Renal pelvis (tissue), 4 donors: ENCODE data around the gene GTSE1. TPM values are rescaled to one million over a fixed set of nuclear protein-coding genes. Genes with fewer than 3 reads are reported as not detected.
"Not testable (repeated sequence)": the region's sequence is repeated elsewhere in the genome, so short reads cannot be mapped to it uniquely, and the experiment has no call there.

Experiments used
- DNase-seq: peaks from one replicate; pipeline ENCODE4 v3.0.0-alpha.2; 2013
- polyA plus RNA-seq, 3 donors: library from polyadenylated mRNA; unstranded; fragments of 120-200 nt; gene quantifications; one replicate each; pipeline ENCODE4 v1.2.1, GENCODE V29; 2013; ENCODE audit not compliant: insufficient read length in 3 of 3

GTSE1 gene
- polyA plus RNA-seq, 3 donors = 18.4 to 22.9 (median 18.6) TPM

GRCh38 chr22:46290843-46291785 is 5.6 kb upstream of the GTSE1 start:
- DNase-seq = no peak

DNA sequence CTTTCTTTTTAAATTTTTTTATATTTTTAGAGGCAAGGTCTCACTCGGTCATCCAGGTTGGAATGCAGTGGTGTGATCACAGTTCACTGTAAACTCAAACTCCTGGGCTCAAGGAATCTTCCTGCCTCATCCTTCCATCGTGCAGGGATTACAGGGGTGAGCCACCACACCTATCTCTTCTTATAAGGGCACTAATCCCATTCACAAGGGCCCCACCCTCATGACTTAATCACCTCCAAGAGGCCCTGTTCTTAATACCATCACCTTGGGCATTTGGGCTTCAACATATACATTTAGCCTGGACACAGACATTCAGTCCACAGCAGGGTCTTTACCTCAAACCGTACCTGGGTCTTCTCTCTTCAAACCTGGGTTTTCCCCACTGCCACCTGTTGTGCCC is 4.5 kb upstream of the GTSE1 start:
- DNase-seq = no peak

DNA sequence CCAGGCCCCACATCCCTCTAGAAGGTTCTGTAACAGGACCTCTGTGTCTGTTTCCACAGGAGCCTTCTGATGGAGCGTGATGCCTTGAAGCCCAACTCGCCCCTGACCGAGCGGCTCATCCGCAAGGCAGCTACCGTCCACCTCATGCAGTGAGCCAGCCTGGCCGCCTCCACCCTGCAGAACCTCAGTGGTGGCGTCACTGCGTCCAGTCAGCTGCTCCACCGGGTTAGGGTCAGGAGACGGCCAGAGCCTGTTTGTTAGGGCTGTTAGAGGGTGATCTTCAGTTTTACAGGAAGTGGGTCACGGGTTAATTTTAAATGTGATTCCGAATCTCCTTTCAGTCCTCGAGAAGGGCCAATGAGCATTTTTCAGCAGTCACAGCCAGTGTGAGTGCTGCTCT is 3.9 kb upstream of the GTSE1 start:
- DNase-seq = no peak

GRCh38 chr22:46293577-46294260 is 3.0 kb upstream of the GTSE1 start:
- no peak for DNase-seq

DNA sequence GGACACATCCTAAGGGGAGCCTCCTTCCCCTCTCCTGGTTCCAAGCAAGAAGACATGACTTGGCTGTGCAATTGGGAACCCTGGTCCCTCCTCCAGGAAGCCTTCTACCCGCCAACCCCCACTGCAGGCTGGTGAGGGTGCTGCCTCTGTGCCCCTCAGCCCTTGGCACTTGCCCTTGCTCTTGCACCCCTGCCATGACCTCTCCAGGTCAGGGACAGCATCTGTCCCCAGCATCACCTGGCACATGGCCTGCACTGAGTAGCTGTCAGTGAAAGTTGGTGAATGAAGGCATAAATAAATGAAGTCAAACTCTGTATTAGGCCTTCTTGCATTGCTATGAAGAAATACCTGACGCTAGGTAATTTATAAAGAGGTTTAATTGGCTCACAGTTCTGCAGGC is 1.9 kb upstream of the GTSE1 start:
- no peak for DNase-seq

DNA sequence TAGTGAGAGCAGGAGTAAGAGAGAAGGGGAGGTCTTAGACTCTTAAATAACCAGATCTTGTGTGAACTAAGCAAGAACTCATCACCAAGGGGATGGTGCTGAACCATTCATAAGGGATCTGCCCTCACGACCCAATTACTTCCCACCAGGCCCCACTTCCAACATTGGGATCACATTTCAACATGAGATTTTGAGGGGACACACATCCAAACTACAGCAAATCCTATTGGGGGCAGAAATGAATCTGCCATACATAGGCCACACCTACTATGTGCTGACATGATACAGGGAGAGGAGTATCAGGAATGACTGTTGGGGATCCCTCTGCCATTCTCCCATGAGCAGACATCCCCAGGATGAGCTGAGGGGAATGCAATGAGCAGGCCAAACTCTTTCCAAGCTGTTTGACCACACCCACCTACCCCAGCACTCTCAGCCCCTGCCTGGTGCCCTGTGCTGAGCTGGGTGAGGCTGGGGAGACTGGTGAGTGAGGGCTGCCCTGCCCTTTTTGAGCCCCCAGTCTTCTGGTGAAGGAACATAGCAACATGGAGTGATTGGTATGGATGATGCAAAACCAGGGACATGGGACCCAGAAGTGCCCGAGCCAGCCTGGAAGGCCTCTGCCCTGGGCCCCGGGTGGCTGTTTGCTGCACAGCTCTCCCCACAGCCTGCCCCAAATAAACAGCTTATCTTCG is 1.2 kb upstream of the GTSE1 start:
- DNase-seq = no peak

- DNase-seq = no peak
Measured at GRCh38 chr22:46297151-46297812, 612 bp downstream of the GTSE1 start.

DNA sequence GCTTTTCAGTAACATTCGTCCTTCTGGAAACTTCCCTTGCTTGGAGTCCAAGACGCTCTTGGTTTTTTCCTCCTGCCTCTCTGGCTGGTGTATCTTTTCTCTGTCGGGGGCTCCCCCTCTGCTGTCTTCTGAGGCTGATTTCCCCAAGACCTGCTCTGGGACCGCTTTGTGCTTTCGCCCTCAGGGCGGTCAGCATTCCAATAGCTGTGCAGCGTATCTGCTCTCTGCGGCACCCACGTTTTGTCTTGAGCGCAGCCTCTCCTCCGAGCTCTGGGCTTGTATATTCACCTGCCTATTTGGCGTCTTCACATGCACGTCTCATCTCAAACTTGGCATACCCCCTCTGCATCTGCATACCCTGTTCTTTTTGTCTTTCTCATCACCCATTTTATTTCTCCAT is 2.4 kb downstream of the GTSE1 start:
- no peak for DNase-seq

DNA sequence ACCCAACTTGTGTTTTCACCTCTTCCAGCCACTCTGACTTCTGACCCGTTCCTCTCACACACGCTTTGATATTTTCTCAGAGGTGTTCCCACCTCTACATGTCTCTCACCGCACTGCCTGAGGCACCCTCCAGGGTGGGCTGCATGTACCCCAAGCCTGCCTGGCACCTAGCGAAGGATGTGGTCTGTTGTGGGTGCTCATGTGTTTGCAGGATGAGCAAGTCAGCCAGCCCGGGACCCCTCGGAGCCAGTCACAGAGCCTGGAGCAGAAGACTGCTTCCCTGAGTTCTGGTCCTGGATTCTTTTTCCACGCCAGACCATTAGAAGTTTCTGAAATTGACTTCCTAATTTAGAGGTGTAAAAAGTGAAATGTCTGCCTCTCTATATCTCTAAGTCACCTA is 3.8 kb downstream of the GTSE1 start:
- no peak for DNase-seq

GRCh38 chr22:46303347-46303965 is 6.8 kb downstream of the GTSE1 start:
- no peak for DNase-seq

DNA sequence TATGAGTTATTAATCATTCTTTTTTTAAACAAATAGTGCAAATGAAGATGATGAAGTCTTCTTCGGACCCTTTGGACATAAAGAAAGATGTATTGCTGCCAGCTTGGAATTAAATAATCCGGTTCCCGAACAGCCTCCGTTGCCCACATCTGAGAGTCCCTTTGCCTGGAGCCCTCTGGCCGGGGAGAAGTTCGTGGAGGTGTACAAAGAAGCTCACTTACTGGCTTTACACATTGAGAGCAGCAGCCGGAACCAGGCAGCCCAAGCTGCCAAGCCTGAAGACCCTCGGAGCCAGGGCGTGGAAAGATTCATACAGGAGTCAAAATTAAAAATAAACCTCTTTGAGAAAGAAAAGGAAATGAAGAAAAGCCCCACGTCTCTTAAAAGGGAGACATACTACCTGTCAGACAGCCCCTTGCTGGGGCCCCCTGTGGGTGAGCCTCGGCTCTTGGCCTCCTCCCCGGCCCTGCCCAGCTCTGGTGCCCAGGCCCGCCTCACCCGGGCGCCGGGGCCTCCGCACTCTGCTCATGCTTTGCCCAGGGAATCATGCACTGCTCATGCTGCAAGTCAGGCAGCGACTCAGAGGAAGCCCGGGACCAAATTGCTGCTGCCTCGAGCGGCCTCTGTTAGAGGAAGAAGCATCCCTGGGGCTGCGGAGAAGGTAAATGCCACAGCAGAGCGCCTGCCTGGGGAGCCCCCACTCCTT is 11.8 kb downstream of the GTSE1 start:
- no peak for DNase-seq

- no peak for DNase-seq
Measured at GRCh38 chr22:46309526-46310085, 12.9 kb downstream of the GTSE1 start.

DNA sequence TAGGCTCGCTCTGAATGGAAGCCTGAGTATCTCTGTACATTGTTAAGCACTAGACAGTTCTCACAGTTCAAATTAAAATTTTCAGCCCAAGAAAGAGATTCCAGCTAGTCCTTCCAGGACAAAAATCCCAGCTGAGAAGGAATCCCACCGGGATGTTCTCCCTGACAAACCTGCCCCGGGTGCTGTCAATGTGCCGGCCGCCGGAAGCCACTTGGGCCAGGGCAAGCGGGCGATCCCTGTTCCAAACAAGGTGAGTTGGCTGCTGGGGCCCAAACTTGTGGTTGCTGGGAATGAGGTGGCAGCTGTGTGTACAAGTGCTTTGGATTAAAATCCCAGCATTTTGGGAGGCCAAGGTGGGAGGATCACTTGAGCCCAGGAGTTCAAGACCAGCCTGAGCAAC is 15.4 kb downstream of the GTSE1 start:
- no peak for DNase-seq

- not testable (repeated sequence) for DNase-seq
Measured at GRCh38 chr22:46312848-46313247, 16.2 kb downstream of the GTSE1 start.

DNA sequence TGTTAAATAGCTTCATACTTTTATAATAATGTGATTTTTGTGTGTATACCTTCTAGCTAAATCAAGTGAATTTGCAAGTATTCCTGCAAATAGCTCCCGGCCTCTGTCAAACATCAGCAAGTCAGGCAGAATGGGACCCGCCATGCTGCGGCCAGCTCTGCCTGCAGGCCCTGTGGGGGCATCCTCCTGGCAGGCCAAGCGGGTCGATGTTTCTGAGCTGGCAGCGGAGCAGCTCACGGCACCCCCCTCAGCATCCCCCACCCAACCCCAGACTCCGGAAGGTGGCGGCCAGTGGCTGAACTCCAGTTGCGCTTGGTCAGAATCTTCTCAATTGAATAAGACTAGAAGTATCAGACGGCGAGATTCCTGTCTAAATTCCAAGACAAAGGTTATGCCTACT is 19.3 kb downstream of the GTSE1 start:
- DNase-seq = no peak

DNA sequence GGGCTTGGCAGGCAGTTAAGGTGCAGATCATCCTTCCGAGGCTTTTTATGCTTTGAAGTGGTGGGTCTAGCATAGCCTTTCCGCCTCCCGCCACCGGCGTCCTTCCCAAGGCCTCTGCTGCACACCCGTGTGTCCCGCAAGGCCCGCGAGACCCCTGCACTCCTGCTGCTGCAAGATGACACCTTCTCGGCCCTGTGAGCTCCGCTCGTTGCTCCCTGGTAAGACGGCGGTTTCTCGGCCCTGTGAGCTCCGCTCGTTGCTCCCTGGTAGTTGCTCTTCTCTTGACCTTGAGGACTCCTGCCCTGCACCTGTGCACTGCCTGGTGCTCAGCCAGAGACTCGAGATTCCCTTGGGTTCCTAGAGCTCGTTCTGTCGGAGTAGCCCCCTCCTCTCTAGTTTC is 21.0 kb downstream of the GTSE1 start:
- no peak for DNase-seq

- DNase-seq = no peak
Measured at GRCh38 chr22:46318576-46318975, 21.9 kb downstream of the GTSE1 start.

GRCh38 chr22:46319319-46319718 is 22.6 kb downstream of the GTSE1 start:
- DNase-seq = no peak

GRCh38 chr22:46320166-46320710 is 23.6 kb downstream of the GTSE1 start:
- DNase-seq = no peak

GRCh38 chr22:46320716-46321386 is 24.2 kb downstream of the GTSE1 start:
- DNase-seq = no peak
